T-helper 17 cell (primary cell): ENCODE results near the gene APP. TPM values are rescaled to one million over a fixed set of nuclear protein-coding genes. Genes with fewer than 3 reads are reported as not detected.

Experiments used
- ATAC-seq: fragments of 150-1000 bp; cut with Tn5 transposase; 2 replicates; pipeline ENCODE4 v1.10.0; 2021; ENCODE audit warnings: mild to moderate bottlenecking, moderate library complexity
- DNase-seq, 3 donors: peaks; one replicate each; pipeline versions ENCODE4 v3.0.0 to v3.0.0-alpha.2; 2020 to 2021
- H3K9me3 ChIP-seq: one replicate; pipeline ENCODE4 v1.7.0; 2013; ENCODE audit warnings: low read length, mild to moderate bottlenecking; ENCODE audit not compliant: control insufficient read depth, poor library complexity, severe bottlenecking
- H3K27ac Mint-ChIP-seq: one replicate; pipeline ENCODE4 v1.8.0; 2022; ENCODE audit warnings: mild to moderate bottlenecking, moderate library complexity, mixed read lengths
- H3K27me3 Mint-ChIP-seq: one replicate; pipeline ENCODE4 v1.8.0; 2022; ENCODE audit warnings: mixed read lengths
- H3K36me3 Mint-ChIP-seq: one replicate; pipeline ENCODE4 v1.8.0; 2022; ENCODE audit warnings: low read depth, mixed read lengths
- H3K4me1 Mint-ChIP-seq: one replicate; pipeline ENCODE4 v1.8.0; 2022; ENCODE audit warnings: mild to moderate bottlenecking, mixed read lengths
- H3K4me3 Mint-ChIP-seq: one replicate; pipeline ENCODE4 v1.8.0; 2022; ENCODE audit warnings: mild to moderate bottlenecking, moderate library complexity, mixed read lengths
- total RNA-seq, 4 donors: library from RNA in 2 of 4; stranded (reverse) in 2 of 4; gene quantifications; one replicate each; pipeline ENCODE4 v1.2.3 and lab custom pipeline; 2022 to 2026

The APP gene
- total RNA-seq, 2 donors from 2014 or later: 42.0 to 87.9 TPM

DNA sequence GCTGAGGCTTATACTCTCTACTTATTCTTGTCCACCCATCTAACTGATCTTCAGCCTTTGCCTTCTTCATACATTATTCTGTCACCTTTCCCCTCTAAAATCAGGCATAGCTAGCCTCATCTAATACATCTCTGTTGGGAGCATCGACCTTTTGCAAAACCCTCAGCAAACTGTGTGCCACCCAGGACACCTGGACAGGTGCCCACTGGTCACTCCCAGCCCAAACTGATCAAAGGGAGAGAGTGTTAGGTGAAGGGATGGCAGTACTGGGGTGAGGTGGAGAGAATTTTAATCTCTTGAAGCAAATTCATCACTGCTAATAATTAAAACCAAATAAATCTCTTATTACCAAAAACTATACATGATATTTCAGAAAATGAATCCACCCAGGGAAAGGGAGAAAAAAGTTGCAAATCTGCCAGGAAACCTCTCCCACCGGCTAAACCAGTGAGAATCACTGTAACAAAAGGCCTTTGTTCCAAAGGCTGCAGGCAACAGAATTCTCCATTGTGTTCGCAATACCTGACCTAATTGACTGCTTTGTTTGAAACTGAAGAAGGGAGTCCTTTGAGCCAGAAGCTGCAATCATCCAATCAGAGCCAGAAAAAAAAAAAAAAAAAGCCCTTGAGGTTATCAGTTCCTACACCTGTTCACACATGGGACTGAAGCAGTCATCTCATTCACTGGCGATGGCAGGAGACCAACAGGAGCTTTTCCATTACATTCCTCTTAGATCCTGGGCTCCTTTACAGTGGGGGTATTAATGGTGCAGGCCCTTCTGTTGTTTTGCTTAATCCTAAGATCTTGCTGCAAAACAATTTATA is 172.6 kb downstream of the APP start:
- H3K36me3 Mint-ChIP-seq: peaks cover 3% of the 10 kb centered on the region
- DNase-seq: no peak
- H3K27me3 Mint-ChIP-seq: no peaks in the 10 kb centered on the region
- H3K27ac Mint-ChIP-seq: no peak overlapping the region
- no peak for ATAC-seq
- H3K4me1 Mint-ChIP-seq: peaks cover 9% of the 10 kb centered on the region
- H3K4me3 Mint-ChIP-seq: no peak overlapping the region
- H3K9me3 ChIP-seq: no peaks in the 10 kb centered on the region

GRCh38 chr21:25995278-25995677 is 175.3 kb downstream of the APP start:
- no peak overlapping the region for H3K4me3 Mint-ChIP-seq
- H3K4me1 Mint-ChIP-seq: peaks cover 6% of the 10 kb centered on the region
- ATAC-seq (no peak), DNase-seq (no peak)
- H3K27me3 Mint-ChIP-seq: no peaks in the 10 kb centered on the region
- H3K36me3 Mint-ChIP-seq: no peaks in the 10 kb centered on the region
- H3K9me3 ChIP-seq: no peaks in the 10 kb centered on the region
- no peak overlapping the region for H3K27ac Mint-ChIP-seq

GRCh38 chr21:25994758-25995163 is 175.8 kb downstream of the APP start:
- Mint-ChIP-seq H3K27me3 (no peaks in the 10 kb centered on the region), H3K4me1 (peaks cover 4% of the 10 kb centered on the region), H3K27ac (no peak overlapping the region), H3K4me3 (no peak overlapping the region), H3K36me3 (no peaks in the 10 kb centered on the region)
- ATAC-seq: no peak
- DNase-seq: no peak
- H3K9me3 ChIP-seq: no peaks in the 10 kb centered on the region

GRCh38 chr21:25988738-25989137 is 181.8 kb downstream of the APP start:
- peaks cover 4% of the 10 kb centered on the region for H3K4me1 Mint-ChIP-seq
- no peak for DNase-seq
- no peaks in the 10 kb centered on the region for H3K36me3 Mint-ChIP-seq
- no peak overlapping the region for H3K27ac Mint-ChIP-seq
- no peaks in the 10 kb centered on the region for H3K9me3 ChIP-seq
- no peak overlapping the region for H3K4me3 Mint-ChIP-seq
- H3K27me3 Mint-ChIP-seq: no peaks in the 10 kb centered on the region
- ATAC-seq: no peak

- H3K4me1 Mint-ChIP-seq: peaks cover 4% of the 10 kb centered on the region
- no peaks in the 10 kb centered on the region for H3K9me3 ChIP-seq
- DNase-seq: no peak
- H3K27ac Mint-ChIP-seq: no peak overlapping the region
- no peaks in the 10 kb centered on the region for H3K27me3 Mint-ChIP-seq
- no peak for ATAC-seq
- H3K4me3 Mint-ChIP-seq: no peak overlapping the region
- no peaks in the 10 kb centered on the region for H3K36me3 Mint-ChIP-seq
Observed at GRCh38 chr21:25987531-25987930, 183.0 kb downstream of the APP start.

GRCh38 chr21:25986928-25987327 is 183.6 kb downstream of the APP start:
- ATAC-seq (no peak), DNase-seq (no peak)
- Mint-ChIP-seq H3K36me3 (no peaks in the 10 kb centered on the region), H3K4me1 (peaks cover 4% of the 10 kb centered on the region), H3K27me3 (no peaks in the 10 kb centered on the region), H3K27ac (no peak overlapping the region), H3K4me3 (no peak overlapping the region)
- no peaks in the 10 kb centered on the region for H3K9me3 ChIP-seq

GRCh38 chr21:25985990-25986389 is 184.6 kb downstream of the APP start:
- Mint-ChIP-seq H3K27me3 (no peaks in the 10 kb centered on the region), H3K4me1 (peaks cover 4% of the 10 kb centered on the region), H3K27ac (no peak overlapping the region), H3K4me3 (no peak overlapping the region), H3K36me3 (peaks cover under 1% of the 10 kb centered on the region)
- ATAC-seq (no peak), DNase-seq (no peak)
- H3K9me3 ChIP-seq: no peaks in the 10 kb centered on the region

GRCh38 chr21:25984538-25984937 is 186.0 kb downstream of the APP start:
- Mint-ChIP-seq H3K4me3 (no peak overlapping the region), H3K27ac (no peak overlapping the region), H3K36me3 (peaks cover 11% of the 10 kb centered on the region), H3K4me1 (peaks cover 15% of the 10 kb centered on the region), H3K27me3 (no peaks in the 10 kb centered on the region)
- ATAC-seq (no peak), DNase-seq (no peak)
- no peaks in the 10 kb centered on the region for H3K9me3 ChIP-seq

DNA sequence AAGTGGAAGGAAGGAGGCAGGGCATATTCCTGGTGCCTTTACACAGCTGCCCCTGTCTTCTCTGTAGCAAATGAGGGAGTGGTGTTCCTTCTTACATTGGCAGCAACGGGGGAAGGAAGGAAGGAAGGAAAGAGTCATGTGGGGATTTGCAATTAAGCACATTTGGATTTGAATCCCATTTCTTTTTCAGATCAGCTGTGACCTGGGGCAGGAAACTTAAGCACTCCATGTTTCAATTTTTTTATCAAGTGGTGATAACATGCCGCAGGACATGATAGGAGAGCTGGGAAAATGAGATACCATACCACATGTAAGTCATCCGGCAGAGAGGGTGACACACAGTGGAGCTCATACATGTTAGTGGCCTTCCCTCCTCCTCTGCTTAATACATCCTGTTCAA is 186.8 kb downstream of the APP start:
- no peaks in the 10 kb centered on the region for H3K9me3 ChIP-seq
- DNase-seq (no peak), ATAC-seq (no peak)
- H3K27me3 Mint-ChIP-seq: no peaks in the 10 kb centered on the region
- H3K36me3 Mint-ChIP-seq: peaks cover 11% of the 10 kb centered on the region
- no peak overlapping the region for H3K27ac Mint-ChIP-seq
- H3K4me3 Mint-ChIP-seq: no peak overlapping the region
- peaks cover 15% of the 10 kb centered on the region for H3K4me1 Mint-ChIP-seq

GRCh38 chr21:25980710-25981109 is 189.9 kb downstream of the APP start:
- ATAC-seq (no peak), DNase-seq (no peak)
- no peaks in the 10 kb centered on the region for H3K9me3 ChIP-seq
- H3K4me1 Mint-ChIP-seq: peaks cover 10% of the 10 kb centered on the region
- no peak overlapping the region for H3K4me3 Mint-ChIP-seq
- no peak overlapping the region for H3K27ac Mint-ChIP-seq
- peaks cover 11% of the 10 kb centered on the region for H3K36me3 Mint-ChIP-seq
- no peaks in the 10 kb centered on the region for H3K27me3 Mint-ChIP-seq

- ATAC-seq (no peak), DNase-seq (no peak)
- H3K27ac Mint-ChIP-seq: no peak overlapping the region
- no peaks in the 10 kb centered on the region for H3K27me3 Mint-ChIP-seq
- no peaks in the 10 kb centered on the region for H3K9me3 ChIP-seq
- H3K4me1 Mint-ChIP-seq: peaks cover 10% of the 10 kb centered on the region
- H3K36me3 Mint-ChIP-seq: peaks cover 11% of the 10 kb centered on the region
- no peak overlapping the region for H3K4me3 Mint-ChIP-seq
Observed at GRCh38 chr21:25979845-25980616, 190.5 kb downstream of the APP start.

DNA sequence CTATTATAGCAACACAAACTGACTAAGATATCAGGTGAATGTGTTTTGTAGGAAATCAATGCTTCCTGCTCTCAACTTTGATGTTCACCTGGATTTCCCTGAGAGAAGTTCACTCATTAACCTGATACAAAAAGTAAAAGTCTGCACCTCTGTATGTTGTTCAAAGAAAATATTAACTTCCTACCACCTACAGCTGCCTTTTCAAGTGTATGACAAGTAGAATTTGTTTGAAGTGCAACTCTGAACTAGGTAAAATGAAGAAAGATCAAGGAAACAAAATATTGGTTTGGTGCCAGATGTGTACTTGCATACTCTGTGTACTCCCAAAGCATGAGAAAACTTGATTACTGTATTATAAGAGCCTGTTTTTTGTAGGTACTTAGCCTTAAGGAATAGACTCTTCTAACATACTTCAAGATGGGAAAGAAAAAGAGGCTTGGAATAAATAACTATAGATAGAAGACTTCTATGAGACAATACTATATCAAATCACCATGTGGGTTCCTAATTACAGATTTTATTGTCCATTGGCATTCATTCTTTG is 193.4 kb downstream of the APP start:
- H3K27me3 Mint-ChIP-seq: no peaks in the 10 kb centered on the region
- DNase-seq (no peak), ATAC-seq (no peak)
- no peak overlapping the region for H3K4me3 Mint-ChIP-seq
- no peaks in the 10 kb centered on the region for H3K9me3 ChIP-seq
- H3K4me1 Mint-ChIP-seq: peaks cover 10% of the 10 kb centered on the region
- H3K27ac Mint-ChIP-seq: no peak overlapping the region
- peaks cover 14% of the 10 kb centered on the region for H3K36me3 Mint-ChIP-seq

DNA sequence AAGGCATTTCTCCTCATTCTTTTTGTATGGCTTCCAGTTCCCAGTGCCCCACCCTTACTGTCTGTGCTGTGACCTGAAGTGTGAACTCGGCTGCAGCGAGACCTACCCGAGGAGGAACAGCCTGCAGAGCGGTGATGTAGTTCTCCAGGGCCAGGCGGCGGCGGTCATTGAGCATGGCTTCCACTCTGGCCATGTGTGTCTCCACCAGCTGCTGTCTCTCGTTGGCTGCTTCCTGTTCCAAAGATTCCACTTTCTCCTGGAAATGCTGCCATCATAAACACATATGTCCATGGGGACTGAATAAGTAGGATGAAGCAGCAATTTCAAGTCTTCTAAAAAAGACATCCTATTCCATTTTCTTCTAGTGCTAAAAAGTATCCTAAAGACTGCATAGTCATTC is 195.6 kb downstream of the APP start:
- no peak overlapping the region for H3K27ac Mint-ChIP-seq
- H3K36me3 Mint-ChIP-seq: peaks cover 5% of the 10 kb centered on the region
- ATAC-seq: no peak

More for the DNA sequence above, 195.6 kb downstream of the APP start:
- H3K27me3 Mint-ChIP-seq: no peaks in the 10 kb centered on the region
- H3K4me3 Mint-ChIP-seq: no peak overlapping the region
- no peak for DNase-seq
- peaks cover 3% of the 10 kb centered on the region for H3K4me1 Mint-ChIP-seq
- H3K9me3 ChIP-seq: no peaks in the 10 kb centered on the region
